GM21825 (cell line): ENCODE data around the gene DTX1.
A peak's percentile ranks its signal among the peaks of the same experiment; 100 is the strongest.

ENCODE experiments used
- ATAC-seq: cut with Tn5 transposase; IDR thresholded peaks from one replicate; pipeline ENCODE4 v1.9.1; 2021; ENCODE audit warnings: mild to moderate bottlenecking, moderate library complexity; ENCODE audit not compliant: unreplicated experiment

DTX1 gene

GRCh38 chr12:113056631-113057488 lies at the start of gene DTX1:
Gene DTX1 (plus strand): TSS chr12:113056730. CDS start chr12:113058193, 1,463 bp downstream.
- ATAC-seq = no peak

- ATAC-seq = no peak
Observed at GRCh38 chr12:113007166-113007565, 49.4 kb upstream of the DTX1 start.

- no peak for ATAC-seq
Observed at GRCh38 chr12:113010701-113011100, 45.8 kb upstream of the DTX1 start.

- ATAC-seq = no peak
Observed at GRCh38 chr12:113014565-113014964, 42.0 kb upstream of the DTX1 start.

- no peak for ATAC-seq
Observed at GRCh38 chr12:113016796-113017195, 39.7 kb upstream of the DTX1 start.

GRCh38 chr12:113019025-113019424 lies 37.5 kb upstream of the DTX1 start:
- no peak for ATAC-seq

GRCh38 chr12:113021500-113021899 lies 35.0 kb upstream of the DTX1 start:
- no peak for ATAC-seq

- no peak for ATAC-seq
Observed at GRCh38 chr12:113022563-113023297, 33.8 kb upstream of the DTX1 start.

- ATAC-seq = no peak
Observed at GRCh38 chr12:113027726-113028125, 28.8 kb upstream of the DTX1 start.

- no peak for ATAC-seq
Observed at GRCh38 chr12:113030875-113031525, 25.5 kb upstream of the DTX1 start.

GRCh38 chr12:113039911-113040445 lies 16.6 kb upstream of the DTX1 start:
- ATAC-seq = no peak

GRCh38 chr12:113040722-113041171 lies 15.8 kb upstream of the DTX1 start:
- no peak for ATAC-seq

- no peak for ATAC-seq
Observed at GRCh38 chr12:113041560-113041959, 15.0 kb upstream of the DTX1 start.

GRCh38 chr12:113043240-113043639 lies 13.3 kb upstream of the DTX1 start:
- no peak for ATAC-seq

GRCh38 chr12:113044516-113044915 lies 12.0 kb upstream of the DTX1 start:
- ATAC-seq = no peak

- ATAC-seq = no peak
Observed at GRCh38 chr12:113048716-113049127, 7.8 kb upstream of the DTX1 start.

GRCh38 chr12:113049976-113050742 lies 6.4 kb upstream of the DTX1 start:
- ATAC-seq = no peak

- peak; percentile 52 for ATAC-seq
Observed at GRCh38 chr12:113050795-113051194, 5.7 kb upstream of the DTX1 start.

- no peak for ATAC-seq
Observed at GRCh38 chr12:113051759-113052158, 4.8 kb upstream of the DTX1 start.

GRCh38 chr12:113052326-113052725 lies 4.2 kb upstream of the DTX1 start:
- ATAC-seq = no peak
